Caco-2 (cell line): ENCODE data around the gene TBC1D10B. TPM values are rescaled to one million over a fixed set of nuclear protein-coding genes. Genes with fewer than 3 reads are reported as not detected.

Experiments
- BruUV-seq: library from RNA; stranded (reverse); fragments of 400-500 nt; replicated peaks from 2 replicates; lab custom pipeline; 2021; lab: Mats Ljungman, UMichigan
- CTCF ChIA-PET: fragments of 300-600 bp; sonication (Branson Sonifier 250); formaldehyde crosslinking; loops from one replicate; lab custom pipeline; 2022; ENCODE audit warnings: antibody characterized with exemption; lab: Charles Lee
- POLR2A ChIA-PET: fragments of 300-600 bp; sonication (Branson Sonifier 250); formaldehyde crosslinking; loops from one replicate; lab custom pipeline; 2022; ENCODE audit warnings: antibody characterized with exemption; lab: Charles Lee
- DNase-seq, 2 experiments: peaks; one replicate each; pipeline versions ENCODE4 v3.0.0 to v3.0.0-alpha.2; 2020 to 2022
- H3K27me3 ChIP-seq: replicated peaks from 2 replicates; pipeline ENCODE4 v1.6.0; 2011; ENCODE audit warnings: low read length; ENCODE audit not compliant: control insufficient read depth, insufficient read depth
- H3K36me3 ChIP-seq: 2 replicates; pipeline ENCODE4 v1.5.1; 2011; ENCODE audit warnings: low read length; ENCODE audit not compliant: control insufficient read depth, insufficient read depth
- H3K4me1 ChIP-seq: fragments of 250-450 bp; sonication (Bioruptor Pico); 2 replicates; pipeline ENCODE4 v1.5.1; 2020; ENCODE audit warnings: mild to moderate bottlenecking
- H3K4me3 ChIP-seq: 2 replicates; pipeline ENCODE4 v1.5.1; 2011; ENCODE audit warnings: low read depth, mild to moderate bottlenecking, control low read depth, low read length
- H3K9me3 ChIP-seq: fragments of 250-450 bp; sonication (Bioruptor Pico); 2 replicates; pipeline ENCODE4 v1.5.1; 2020; ENCODE audit warnings: mild to moderate bottlenecking, moderate library complexity
- H3K27ac Mint-ChIP-seq: one replicate; pipeline ENCODE4 v1.8.0; 2022; ENCODE audit warnings: mixed read lengths; ENCODE audit not compliant: unreplicated experiment
- H3K27me3 Mint-ChIP-seq: one replicate; pipeline ENCODE4 v1.8.0; 2022; ENCODE audit warnings: mixed read lengths; ENCODE audit not compliant: insufficient read depth, unreplicated experiment
- H3K36me3 Mint-ChIP-seq: one replicate; pipeline ENCODE4 v1.8.0; 2022; ENCODE audit warnings: mild to moderate bottlenecking, mixed read lengths; ENCODE audit not compliant: insufficient read depth, unreplicated experiment
- H3K4me1 Mint-ChIP-seq: one replicate; pipeline ENCODE4 v1.8.0; 2022; ENCODE audit warnings: low read depth, mixed read lengths; ENCODE audit not compliant: unreplicated experiment
- H3K4me3 Mint-ChIP-seq: one replicate; pipeline ENCODE4 v1.8.0; 2022; ENCODE audit warnings: mild to moderate bottlenecking, moderate library complexity, mixed read lengths; ENCODE audit not compliant: unreplicated experiment
- H3K9me3 Mint-ChIP-seq: one replicate; pipeline ENCODE4 v1.8.0; 2022; ENCODE audit warnings: mixed read lengths; ENCODE audit not compliant: unreplicated experiment
- intact Hi-C: fragments of 100-400 bp; cut with micrococcal nuclease; formaldehyde crosslinking; loops from one replicate; pipeline ENCODE4 v1.10.0; 2022; ENCODE audit not compliant: unreplicated experiment
- total RNA-seq: library from RNA; stranded (reverse); gene quantifications from 2 replicates; pipeline ENCODE4 v1.2.3, GENCODE V29; 2022
- TF ChIP-seq, protein P1 (sequence below), 2 experiments: fragments of 200-600 bp in 1 of 2; IDR thresholded peaks; 1 replicate in 1 of 2; 2 replicates in 1 of 2; pipeline versions ENCODE4 v1.5.1 to v1.8.0; 2011 to 2022; ENCODE audit warnings: antibody characterized with exemption in 1 of 2, control low read depth in 1 of 2, inconsistent platforms in 1 of 2, low read depth in 1 of 2, low read length in 1 of 2, mild to moderate bottlenecking in 1 of 2, moderate library complexity in 1 of 2; ENCODE audit not compliant: insufficient read depth in 1 of 2, severe bottlenecking in 1 of 2, unreplicated experiment in 1 of 2

Gene TBC1D10B
- total RNA-seq, 1 experiment from 2014 or later, result 36.9 TPM

DNA sequence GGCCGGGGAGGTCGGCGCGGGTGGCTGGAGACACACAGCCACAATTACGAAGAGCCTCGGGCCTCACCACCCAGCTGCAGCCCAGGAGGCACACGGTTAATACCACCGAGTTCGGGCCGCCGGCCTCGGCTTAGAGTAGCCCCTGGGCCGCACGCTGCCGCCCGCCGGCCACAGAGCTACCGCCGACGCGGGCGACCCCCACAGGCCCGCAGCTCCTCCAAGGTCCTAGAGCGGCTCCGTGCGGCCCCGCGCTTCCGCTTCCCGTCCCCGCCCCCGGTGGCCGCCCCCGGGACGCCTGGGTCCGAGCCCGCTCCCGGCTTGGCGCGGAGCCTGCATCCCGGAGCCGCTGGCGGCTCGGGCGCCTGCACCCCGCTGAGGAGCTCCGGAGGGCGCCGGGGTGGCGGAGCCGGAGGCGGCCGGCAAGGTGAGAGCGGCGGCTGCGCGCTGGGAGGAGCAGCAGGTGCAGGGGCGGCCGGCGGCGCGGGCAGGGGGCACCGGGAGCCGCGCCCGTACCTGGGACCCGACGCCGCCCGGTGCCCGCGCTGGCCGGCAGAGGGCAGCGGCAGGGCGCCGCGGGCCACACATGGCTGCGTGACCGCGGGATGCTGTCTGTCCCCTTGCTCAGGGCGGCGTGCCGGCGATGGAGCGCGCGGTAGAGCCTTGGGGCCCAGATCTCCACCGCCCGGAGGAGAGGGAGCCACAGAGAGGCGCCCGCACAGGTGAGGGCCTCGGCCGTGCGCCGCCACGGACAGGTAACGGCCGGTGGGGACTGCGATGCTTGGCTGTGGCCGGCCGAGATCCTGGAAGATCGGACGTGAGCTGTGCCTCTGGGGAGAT, 25.1 kb upstream of the TBC1D10B start, which contains the start of gene ZNF48:
Gene ZNF48, plus strand, starts transcription at position 266 of the 837 bp plus-strand sequence. Its CDS starts 375 bp downstream, at position 641.
- intact Hi-C loops, result loop anchor here (1.0 to 2.0 kb wide), 2 partner anchors 14 to 17 kb away; no protein-coding TSS in a partner anchor
- Mint-ChIP-seq H3K27ac (peak within 1 kb of the TSS; percentile 46), H3K27me3 (no peaks in the 10 kb centered on the region), H3K36me3 (peaks cover 12% of the 10 kb centered on the region), H3K4me3 (peak within 1 kb of the TSS; percentile 82), H3K9me3 (no peaks in the 10 kb centered on the region), H3K4me1 (peaks cover 19% of the 10 kb centered on the region)
- DNase-seq, result peak; percentile 87 to 91
- peak within 1 kb of the TSS; percentile 88 for H3K4me3 ChIP-seq
- H3K36me3 ChIP-seq, result no peaks in the 10 kb centered on the region
- peaks cover 6% of the 10 kb centered on the region; the same call in 1 of the 2 replicates for H3K4me1 ChIP-seq
- no peaks in the 10 kb centered on the region for H3K27me3 ChIP-seq
- no TSS peak for BruUV-seq
- no peaks in the 10 kb centered on the region for H3K9me3 ChIP-seq
- POLR2A ChIA-PET, result interaction anchor here (1.0 to 2.6 kb wide), 7 partner anchors 12 to 264 kb away, joined by 3 to 20 read pairs (median 7); partner anchors contain the start of genes DCTPP1, TBC1D10B and ZNF771
- CTCF ChIA-PET, result interaction anchor here (0.6 to 2.3 kb wide), 9 partner anchors 12 to 773 kb away, joined by 4 to 27 read pairs (median 11); partner anchors contain the start of genes CD2BP2, DCTPP1, TBC1D10B and ZNF771
- TF ChIP-seq, protein P1, sequence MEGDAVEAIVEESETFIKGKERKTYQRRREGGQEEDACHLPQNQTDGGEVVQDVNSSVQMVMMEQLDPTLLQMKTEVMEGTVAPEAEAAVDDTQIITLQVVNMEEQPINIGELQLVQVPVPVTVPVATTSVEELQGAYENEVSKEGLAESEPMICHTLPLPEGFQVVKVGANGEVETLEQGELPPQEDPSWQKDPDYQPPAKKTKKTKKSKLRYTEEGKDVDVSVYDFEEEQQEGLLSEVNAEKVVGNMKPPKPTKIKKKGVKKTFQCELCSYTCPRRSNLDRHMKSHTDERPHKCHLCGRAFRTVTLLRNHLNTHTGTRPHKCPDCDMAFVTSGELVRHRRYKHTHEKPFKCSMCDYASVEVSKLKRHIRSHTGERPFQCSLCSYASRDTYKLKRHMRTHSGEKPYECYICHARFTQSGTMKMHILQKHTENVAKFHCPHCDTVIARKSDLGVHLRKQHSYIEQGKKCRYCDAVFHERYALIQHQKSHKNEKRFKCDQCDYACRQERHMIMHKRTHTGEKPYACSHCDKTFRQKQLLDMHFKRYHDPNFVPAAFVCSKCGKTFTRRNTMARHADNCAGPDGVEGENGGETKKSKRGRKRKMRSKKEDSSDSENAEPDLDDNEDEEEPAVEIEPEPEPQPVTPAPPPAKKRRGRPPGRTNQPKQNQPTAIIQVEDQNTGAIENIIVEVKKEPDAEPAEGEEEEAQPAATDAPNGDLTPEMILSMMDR (IDR thresholded peaks at IDR 0.05; ENCODE audit: insufficient read depth in 1 of 2, low read depth in 1 of 2, low read length in 1 of 2, severe bottlenecking in 1 of 2, unreplicated experiment in 1 of 2), result peak in 1 of 2 experiments; percentile 40

DNA sequence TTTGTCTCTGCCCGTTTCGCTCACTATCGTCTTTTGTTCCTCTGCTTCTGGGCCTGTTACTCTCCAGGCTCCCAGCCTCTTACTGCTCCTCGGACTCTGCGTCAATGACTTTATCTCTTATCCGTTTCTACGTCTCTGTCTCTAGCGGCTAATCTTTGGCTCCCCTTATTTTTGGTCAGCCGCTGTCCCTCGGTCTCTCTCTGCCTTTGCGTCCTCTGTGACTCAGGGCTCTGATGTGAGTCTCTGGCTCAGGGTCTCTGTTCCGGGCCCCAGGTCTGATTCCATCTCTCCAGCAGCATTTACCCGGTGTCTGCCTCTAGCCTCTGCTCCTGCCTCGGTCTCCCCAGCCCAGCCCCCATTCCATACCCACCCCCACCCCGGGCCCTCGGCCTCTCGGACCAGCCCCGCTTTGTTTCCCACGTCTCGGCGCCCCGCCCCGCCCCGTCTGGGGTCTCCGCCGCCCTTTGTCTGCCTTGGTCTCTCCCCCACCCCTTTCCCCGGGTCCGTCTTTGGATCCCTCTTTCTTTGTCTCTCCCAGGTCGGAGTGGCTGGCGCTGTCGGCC, 24.4 kb upstream of the TBC1D10B start:
- H3K27me3 Mint-ChIP-seq, result no peaks in the 10 kb centered on the region
- TF ChIP-seq, protein P1 (IDR thresholded peaks at IDR 0.05; ENCODE audit: insufficient read depth in 1 of 2, low read depth in 1 of 2, low read length in 1 of 2, severe bottlenecking in 1 of 2, unreplicated experiment in 1 of 2), result no peak
- Histone ChIP-seq H3K27me3 (no peaks in the 10 kb centered on the region), H3K4me1 (peaks cover 3% of the 10 kb centered on the region; the same call in 1 of the 2 replicates), H3K9me3 (no peaks in the 10 kb centered on the region), H3K4me3 (peak overlapping the region; percentile 88), H3K36me3 (no peaks in the 10 kb centered on the region)
- intact Hi-C loops, result loop anchor here (1.0 to 2.0 kb wide), 2 partner anchors 15 to 16 kb away; no protein-coding TSS in a partner anchor
- DNase-seq, result no peak
- no peaks in the 10 kb centered on the region for H3K9me3 Mint-ChIP-seq
- peak overlapping the region; percentile 46 for H3K27ac Mint-ChIP-seq
- H3K4me1 Mint-ChIP-seq, result peaks cover 19% of the 10 kb centered on the region
- CTCF ChIA-PET, result interaction anchor here (0.6 to 2.3 kb wide), 10 partner anchors 12 to 774 kb away, joined by 4 to 27 read pairs (median 10); partner anchors contain the start of genes CD2BP2, DCTPP1, TBC1D10B and ZNF771
- BruUV-seq, result no TSS peak
- peaks cover 5% of the 10 kb centered on the region for H3K36me3 Mint-ChIP-seq
- POLR2A ChIA-PET, result interaction anchor here (1.0 to 2.6 kb wide), 6 partner anchors 13 to 264 kb away, joined by 3 to 20 read pairs (median 8); partner anchors contain the start of genes DCTPP1, TBC1D10B and ZNF771
- peak overlapping the region; percentile 82 for H3K4me3 Mint-ChIP-seq

DNA sequence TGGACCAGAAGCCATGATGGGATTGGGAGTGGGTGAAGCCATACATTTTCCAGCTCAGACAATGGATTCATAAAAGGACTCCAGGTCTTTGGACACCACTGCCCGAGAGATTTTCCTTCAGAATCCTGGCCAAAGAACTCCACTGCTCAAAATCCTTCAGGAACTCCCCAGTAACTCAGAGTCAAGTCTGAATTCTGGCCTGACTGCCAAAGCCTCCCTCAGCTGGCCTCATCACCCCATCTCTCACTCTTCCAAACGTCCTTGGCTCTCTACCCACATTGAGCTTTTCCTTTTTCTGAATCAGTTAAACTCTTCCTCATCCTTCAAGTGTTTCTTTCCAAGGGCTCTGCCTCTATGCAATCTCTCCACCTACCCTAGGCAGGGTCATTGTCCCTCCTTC, 13.2 kb upstream of the TBC1D10B start:
- no peak for DNase-seq
- ChIA-PET POLR2A (no interaction called here), CTCF (no interaction called here)
- intact Hi-C loops, result no loop called here
- H3K36me3 ChIP-seq, result no peaks in the 10 kb centered on the region
- no peaks in the 10 kb centered on the region for H3K27me3 Mint-ChIP-seq
- H3K27me3 ChIP-seq, result no peaks in the 10 kb centered on the region
- H3K4me3 ChIP-seq, result no peak overlapping the region
- peaks cover 13% of the 10 kb centered on the region for H3K4me1 Mint-ChIP-seq
- peaks cover 10% of the 10 kb centered on the region for H3K36me3 Mint-ChIP-seq
- no peaks in the 10 kb centered on the region for H3K4me1 ChIP-seq
- no peak overlapping the region for H3K27ac Mint-ChIP-seq
- H3K4me3 Mint-ChIP-seq, result no peak overlapping the region
- TF ChIP-seq, protein P1 (IDR thresholded peaks at IDR 0.05; ENCODE audit: insufficient read depth in 1 of 2, low read depth in 1 of 2, low read length in 1 of 2, severe bottlenecking in 1 of 2, unreplicated experiment in 1 of 2), result no peak
- no peaks in the 10 kb centered on the region for H3K9me3 ChIP-seq
- H3K9me3 Mint-ChIP-seq, result no peaks in the 10 kb centered on the region
- BruUV-seq, result no TSS peak
